ENCODE results near the gene LAPTM5. TPM values are rescaled to one million over a fixed set of nuclear protein-coding genes. Genes with fewer than 3 reads are reported as not detected.

Gene LAPTM5
- total and polyA plus RNA-seq, 2 of the 8 experiments (the other 6 are each of a cell fraction or from before 2014, with no cell fraction given), result 0.37 to 1.4 TPM

DNA sequence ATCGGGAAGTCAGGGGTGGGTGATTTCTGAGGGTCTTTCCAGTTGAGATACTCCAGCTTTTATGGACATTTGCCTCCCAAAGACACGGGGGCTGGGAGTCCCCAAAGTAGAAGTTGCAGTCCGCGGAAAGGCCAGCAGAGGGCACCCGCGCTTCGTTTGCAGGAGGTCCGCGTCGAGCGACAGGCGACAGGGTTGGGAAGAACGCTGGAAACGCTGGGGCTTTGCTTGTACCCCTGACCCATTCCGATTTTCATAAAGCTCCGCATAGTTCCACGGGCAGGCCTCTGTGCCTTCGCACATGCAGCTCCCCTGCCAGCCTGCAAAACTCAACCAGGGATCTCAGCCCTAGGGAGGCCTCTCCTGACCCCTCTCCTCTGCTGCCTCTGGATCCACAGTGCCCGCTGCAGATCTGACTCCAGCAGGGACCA is 44.2 kb upstream of the LAPTM5 start (continued):
- TF ChIP-seq SAP30 (IDR thresholded peaks at IDR 0.05; ENCODE audit: insufficient read depth, insufficient replicate concordance, low read length), result no peak
- TF ChIP-seq HDAC2 (IDR thresholded peaks at IDR 0.05; ENCODE audit: borderline replicate concordance in 1 of 2, low read depth in 2 of 2, low read length in 2 of 2), result no peak
- no peak for TF ChIP-seq FOSL1 (IDR thresholded peaks at IDR 0.05; ENCODE audit: insufficient read depth, low read depth, low read length)
- no peak for TF ChIP-seq MAX (IDR thresholded peaks at IDR 0.05)
- TF ChIP-seq EZH2 (IDR thresholded peaks at IDR 0.05; ENCODE audit: low read depth, low read length, severe bottlenecking), result no peak
- TF ChIP-seq SUZ12 (IDR thresholded peaks at IDR 0.05; ENCODE audit: low read length), result no peak
- peak; percentile 97 to 100 for TF ChIP-seq RAD21 (IDR thresholded peaks at IDR 0.05 in 1 of 2, conservative IDR thresholded peaks at IDR 0.05 in 1 of 2; ENCODE audit: low read depth in 2 of 2, low read length in 2 of 2)
- TF ChIP-seq BRCA1 (IDR thresholded peaks at IDR 0.05; ENCODE audit: low read depth, low read length), result no peak
- no peak for TF ChIP-seq YY1 (IDR thresholded peaks at IDR 0.05; ENCODE audit: low read depth, low read length)
- no peak; the same call in 1 of the 2 replicates for TF ChIP-seq TBP (IDR thresholded peaks at IDR 0.05; ENCODE audit: low read depth, low read length)
- TF ChIP-seq BACH1 (IDR thresholded peaks at IDR 0.05; ENCODE audit: low read length), result no peak
